Keratinocyte (primary cell): Measurements from ENCODE around the gene KIAA0930. TPM values are rescaled to one million over a fixed set of nuclear protein-coding genes. Genes with fewer than 3 reads are reported as not detected.

Experiments
- DNase-seq: peaks from one replicate; pipeline ENCODE4 v3.0.0-alpha.2; 2011; ENCODE audit warnings: low read depth, missing footprints, low spot score
- FAIRE-seq: peaks from 2 replicates; lab custom pipeline; 2011; peaks lifted over from hg19 to GRCh38; lab: Jason Lieb, UNC
- H2AFZ ChIP-seq: 2 replicates; pipeline ENCODE4 v1.6.0; 2012; ENCODE audit warnings: low read length, control low read depth, inconsistent platforms; ENCODE audit not compliant: control insufficient read depth
- H3K27ac ChIP-seq: 2 replicates; pipeline ENCODE4 v1.5.1; 2011; ENCODE audit warnings: low read length; ENCODE audit not compliant: control insufficient read depth, insufficient read depth
- H3K27me3 ChIP-seq: 3 replicates; pipeline ENCODE4 v1.6.0; 2011; ENCODE audit warnings: low read length; ENCODE audit not compliant: control insufficient read depth, insufficient read depth; ENCODE audit errors: extremely low read depth
- H3K36me3 ChIP-seq, 2 experiments: 2 replicates in 1 of 2; 3 replicates in 1 of 2; pipeline ENCODE4 v1.5.1; 2011; ENCODE audit warnings: low read length in 2 of 2, mild to moderate bottlenecking in 1 of 2; ENCODE audit not compliant: control insufficient read depth in 2 of 2, insufficient read depth in 2 of 2; ENCODE audit errors: extremely low read depth in 1 of 2
- H3K4me1 ChIP-seq: 3 replicates; pipeline ENCODE4 v1.5.1; 2011; ENCODE audit warnings: low read length; ENCODE audit not compliant: control insufficient read depth, insufficient read depth; ENCODE audit errors: extremely low read depth
- H3K4me2 ChIP-seq: 3 replicates; pipeline ENCODE4 v1.6.0; 2011; ENCODE audit warnings: low read depth, low read length; ENCODE audit not compliant: control insufficient read depth, insufficient read depth; ENCODE audit errors: extremely low read depth
- H3K4me3 ChIP-seq, 3 experiments: fragments of 200-600 bp in 1 of 3; sonication (generic) in 1 of 3; 2 replicates in 2 of 3; 3 replicates in 1 of 3; pipeline ENCODE4 v1.5.1; 2011 to 2016; ENCODE audit warnings: low read length in 3 of 3, mild to moderate bottlenecking in 3 of 3, control low read depth in 2 of 3, inconsistent platforms in 1 of 3, low read depth in 1 of 3, mixed read lengths in 1 of 3, mixed run types in 1 of 3, moderate library complexity in 1 of 3; ENCODE audit not compliant: control insufficient read depth in 2 of 3, insufficient read depth in 2 of 3; ENCODE audit errors: extremely low read depth in 1 of 3
- H3K79me2 ChIP-seq: 2 replicates; pipeline ENCODE4 v1.6.0; 2012; ENCODE audit warnings: low read length; ENCODE audit not compliant: control insufficient read depth, insufficient read depth
- H3K9ac ChIP-seq: 3 replicates; pipeline ENCODE4 v1.6.0; 2011; ENCODE audit warnings: low read length; ENCODE audit not compliant: control insufficient read depth, insufficient read depth; ENCODE audit errors: extremely low read depth
- H3K9me1 ChIP-seq: 3 replicates; pipeline ENCODE4 v1.6.0; 2011; ENCODE audit warnings: low read length; ENCODE audit not compliant: control insufficient read depth, insufficient read depth; ENCODE audit errors: extremely low read depth
- H3K9me3 ChIP-seq: 2 replicates; pipeline ENCODE4 v1.5.1; 2012; ENCODE audit warnings: low read depth, low read length; ENCODE audit not compliant: control insufficient read depth
- H4K20me1 ChIP-seq: 3 replicates; pipeline ENCODE4 v1.6.0; 2011; ENCODE audit warnings: low read length; ENCODE audit not compliant: control insufficient read depth, insufficient read depth; ENCODE audit errors: extremely low read depth
- CTCF ChIP-seq, 3 experiments: IDR thresholded peaks in 1 of 3; conservative IDR thresholded peaks in 1 of 3; optimal IDR thresholded peaks in 1 of 3; 2 replicates in 2 of 3; 3 replicates in 1 of 3; pipeline versions ENCODE3 to v1.5.1; 2011; ENCODE audit warnings: low read length in 3 of 3, mild to moderate bottlenecking in 3 of 3, moderate library complexity in 2 of 3, control low read depth in 1 of 3, inconsistent platforms in 1 of 3; ENCODE audit not compliant: insufficient read depth in 2 of 3; ENCODE audit errors: extremely low read depth in 1 of 3
- EZH2 ChIP-seq: IDR thresholded peaks from one replicate; pipeline ENCODE4 v1.6.1; 2012; ENCODE audit warnings: inconsistent platforms, mild to moderate bottlenecking, low read length, moderate library complexity
- dilution Hi-C: fragments of 300-500 bp; cut with MboI; formaldehyde crosslinking; loops from one replicate; pipeline ENCODE4 v1.7.0; 2020; ENCODE audit warnings: low sequenced_read_pairs; ENCODE audit not compliant: extremely low pct_ligation_motif_present
- polyA plus RNA-seq, 5 experiments: library from polyadenylated mRNA; depleted of rRNA in 3 of 5; stranded (reverse) in 3 of 5; stranded (forward) in 1 of 5; unstranded in 1 of 5; fragments of >200 nt; gene quantifications; 1 replicate in 1 of 5; 2 replicates in 3 of 5; 3 replicates in 1 of 5; pipeline versions ENCODE4 v1.2.1 to v1.2.3, GENCODE V29; 2011 to 2012; ENCODE audit warnings: missing spikeins in 2 of 5, low read depth in 1 of 5, low replicate concordance in 1 of 5

Gene KIAA0930
- polyA plus RNA-seq, 1 donor (not counting 4 experiments of a cell fraction or from before 2014, with no cell fraction given), result 115 TPM

GRCh38 chr22:45210174-45210573 lies 30.5 kb downstream of the KIAA0930 start:
- Histone ChIP-seq H3K4me3 (no peak overlapping the region), H3K4me1 (peaks cover 19% of the 10 kb centered on the region), H4K20me1 (peaks cover 27% of the 10 kb centered on the region), H2AFZ (no peak overlapping the region), H3K27me3 (no peaks in the 10 kb centered on the region), H3K4me2 (no peak overlapping the region), H3K36me3 (peaks cover 24 to 34% of the 10 kb centered on the region in 2 experiments), H3K9ac (no peak overlapping the region), H3K79me2 (peaks cover 61% of the 10 kb centered on the region), H3K9me1 (no peaks in the 10 kb centered on the region), H3K27ac (no peak overlapping the region), H3K9me3 (no peaks in the 10 kb centered on the region)
- TF ChIP-seq CTCF (optimal IDR thresholded peaks at IDR 0.05 in 1 of 3, IDR thresholded peaks at IDR 0.05 in 1 of 3, conservative IDR thresholded peaks at IDR 0.05 in 1 of 3; ENCODE audit: extremely low read depth in 1 of 3, insufficient read depth in 2 of 3, low read length in 3 of 3), result no peak
- no peak for TF ChIP-seq EZH2
- dilution Hi-C loops, result no loop called here
- no peak for DNase-seq
- FAIRE-seq, result no peak

- Histone ChIP-seq H4K20me1 (peaks cover 27% of the 10 kb centered on the region), H3K4me3 (no peak overlapping the region), H2AFZ (no peak overlapping the region), H3K79me2 (peaks cover 56% of the 10 kb centered on the region), H3K4me1 (peaks cover 19% of the 10 kb centered on the region), H3K4me2 (no peak overlapping the region), H3K36me3 (peaks cover 31 to 38% of the 10 kb centered on the region in 2 experiments), H3K27ac (no peak overlapping the region), H3K9me3 (no peaks in the 10 kb centered on the region), H3K9me1 (no peaks in the 10 kb centered on the region), H3K27me3 (no peaks in the 10 kb centered on the region), H3K9ac (no peak overlapping the region)
- dilution Hi-C loops, result no loop called here
- FAIRE-seq (peak; percentile 20), DNase-seq (no peak)
- TF ChIP-seq EZH2 (no peak), CTCF (optimal IDR thresholded peaks at IDR 0.05 in 1 of 3, IDR thresholded peaks at IDR 0.05 in 1 of 3, conservative IDR thresholded peaks at IDR 0.05 in 1 of 3; ENCODE audit: extremely low read depth in 1 of 3, insufficient read depth in 2 of 3, low read length in 3 of 3) (peak; percentile 59 to 92 (median 60))
These were observed 31.5 kb downstream of the KIAA0930 start for GRCh38 chr22:45208993-45209838.
